H9 (cell line): ENCODE data around the gene PEX26. TPM values are rescaled to one million over a fixed set of nuclear protein-coding genes. Genes with fewer than 3 reads are reported as not detected.

ENCODE experiments used
- DNase-seq: peaks from one replicate; pipeline ENCODE4 v3.0.0-alpha.2; 2017
- H2AFZ ChIP-seq: one replicate; pipeline ENCODE4 v1.6.1; 2013; ENCODE audit warnings: mild to moderate bottlenecking, low read length, control low read depth, moderate library complexity
- H2AK5ac ChIP-seq: 2 replicates; pipeline ENCODE4 v1.6.1; 2013; ENCODE audit warnings: low read length, control low read depth, mixed read lengths; ENCODE audit not compliant: insufficient read length
- H2BK120ac ChIP-seq: one replicate; pipeline ENCODE4 v1.6.1; 2013; ENCODE audit warnings: low read depth, mild to moderate bottlenecking, low read length, control low read depth, inconsistent platforms; ENCODE audit not compliant: poor library complexity, severe bottlenecking
- H2BK12ac ChIP-seq: 2 replicates; pipeline ENCODE4 v1.6.1; 2013; ENCODE audit warnings: low read length, control low read depth, mixed read lengths, low read depth; ENCODE audit not compliant: insufficient read length
- H2BK15ac ChIP-seq: 2 replicates; pipeline ENCODE4 v1.6.1; 2013; ENCODE audit warnings: low read depth, low read length, control low read depth
- H2BK20ac ChIP-seq: one replicate; pipeline ENCODE4 v1.6.1; 2013; ENCODE audit warnings: low read depth, mild to moderate bottlenecking, low read length, control low read depth, inconsistent platforms; ENCODE audit not compliant: poor library complexity, severe bottlenecking
- H2BK5ac ChIP-seq: 2 replicates; pipeline ENCODE4 v1.6.1; 2013; ENCODE audit warnings: low read length, control low read depth, mixed read lengths; ENCODE audit not compliant: insufficient read length
- H3K14ac ChIP-seq: 2 replicates; pipeline ENCODE4 v1.6.1; 2013; ENCODE audit warnings: low read length, control low read depth; ENCODE audit not compliant: insufficient read depth
- H3K18ac ChIP-seq: 2 replicates; pipeline ENCODE4 v1.6.1; 2013; ENCODE audit warnings: low read depth, mild to moderate bottlenecking, mixed read lengths, low read length, control low read depth; ENCODE audit not compliant: insufficient read length
- H3K23ac ChIP-seq: 2 replicates; pipeline ENCODE4 v1.6.1; 2013; ENCODE audit warnings: low read length, control low read depth, mixed read lengths, low read depth; ENCODE audit not compliant: insufficient read length
- H3K23me2 ChIP-seq: 2 replicates; pipeline ENCODE4 v1.6.1; 2013; ENCODE audit warnings: low read depth, mild to moderate bottlenecking, mixed read lengths, low read length, control low read depth; ENCODE audit not compliant: insufficient read length, poor library complexity, severe bottlenecking
- H3K27ac ChIP-seq: 2 replicates; pipeline ENCODE4 v1.5.1; 2013; ENCODE audit warnings: low read length, control low read depth, mixed read lengths, low read depth; ENCODE audit not compliant: insufficient read length
- H3K27me3 ChIP-seq: 2 replicates; pipeline ENCODE4 v1.6.1; 2013; ENCODE audit warnings: low read length, control low read depth, inconsistent platforms; ENCODE audit not compliant: insufficient read depth
- H3K4ac ChIP-seq: 2 replicates; pipeline ENCODE4 v1.6.1; 2013; ENCODE audit warnings: low read depth, mild to moderate bottlenecking, control low read depth, inconsistent platforms, low read length, moderate library complexity
- H3K4me1 ChIP-seq: 2 replicates; pipeline ENCODE4 v1.6.1; 2013; ENCODE audit warnings: low read length, control low read depth, inconsistent platforms; ENCODE audit not compliant: insufficient read depth
- H3K4me2 ChIP-seq: 2 replicates; pipeline ENCODE4 v1.6.1; 2013; ENCODE audit warnings: low read length, control low read depth, mixed read lengths; ENCODE audit not compliant: insufficient read length, insufficient read depth
- H3K56ac ChIP-seq: 2 replicates; pipeline ENCODE4 v1.6.1; 2013; ENCODE audit warnings: low read depth, mild to moderate bottlenecking, mixed read lengths, low read length, control low read depth; ENCODE audit not compliant: insufficient read length
- H3K79me1 ChIP-seq: 2 replicates; pipeline ENCODE4 v1.6.1; 2013; ENCODE audit warnings: low read depth, mild to moderate bottlenecking, moderate library complexity, low read length, control low read depth, inconsistent platforms; ENCODE audit not compliant: insufficient read depth, poor library complexity, severe bottlenecking
- H3K79me2 ChIP-seq: 2 replicates; pipeline ENCODE4 v1.6.1; 2013; ENCODE audit warnings: low read length, control low read depth, inconsistent platforms; ENCODE audit not compliant: insufficient read depth
- H3K9ac ChIP-seq: 2 replicates; pipeline ENCODE4 v1.6.1; 2013; ENCODE audit warnings: low read length, control low read depth, mixed read lengths; ENCODE audit not compliant: insufficient read length; ENCODE audit errors: extremely low read depth
- H3K9me3 ChIP-seq: one replicate; pipeline ENCODE4 v1.6.1; 2013; ENCODE audit warnings: low read depth, low read length, inconsistent platforms; ENCODE audit not compliant: control insufficient read depth
- H3T11ph ChIP-seq: one replicate; pipeline ENCODE4 v1.6.1; 2013; ENCODE audit warnings: mild to moderate bottlenecking, low read length, control low read depth, inconsistent platforms
- H4K20me1 ChIP-seq: one replicate; pipeline ENCODE4 v1.6.1; 2013; ENCODE audit not compliant: control insufficient read depth, insufficient read length, insufficient read depth
- H4K5ac ChIP-seq: 2 replicates; pipeline ENCODE4 v1.6.1; 2013; ENCODE audit warnings: low read depth, mild to moderate bottlenecking, mixed read lengths, low read length, control low read depth; ENCODE audit not compliant: insufficient read length
- H4K8ac ChIP-seq: replicated peaks from 2 replicates; pipeline ENCODE4 v1.6.1; 2013; ENCODE audit warnings: low read length, control low read depth, mixed read lengths, low read depth; ENCODE audit not compliant: insufficient read length
- H4K91ac ChIP-seq: 2 replicates; pipeline ENCODE4 v1.6.1; 2013; ENCODE audit warnings: low read depth, mild to moderate bottlenecking, moderate library complexity, mixed read lengths, low read length, control low read depth; ENCODE audit not compliant: insufficient read length
- H3K27ac Mint-ChIP-seq, 3 experiments: 2 replicates in 2 of 3; 3 replicates in 1 of 3; pipeline ENCODE4 v1.8.0; 2020 to 2021; ENCODE audit warnings: mixed read lengths in 3 of 3, mild to moderate bottlenecking in 1 of 3, moderate library complexity in 1 of 3
- H3K27me3 Mint-ChIP-seq: 2 replicates; pipeline ENCODE4 v1.8.0; 2021; ENCODE audit warnings: low read depth, mild to moderate bottlenecking, moderate library complexity, mixed read lengths
- H3K36me3 Mint-ChIP-seq, 3 experiments: 2 replicates in 2 of 3; 3 replicates in 1 of 3; pipeline ENCODE4 v1.8.0; 2020 to 2021; ENCODE audit warnings: low read depth in 3 of 3, mixed read lengths in 3 of 3; ENCODE audit not compliant: insufficient read depth in 1 of 3
- H3K4me1 Mint-ChIP-seq, 2 experiments: 2 replicates each; pipeline ENCODE4 v1.8.0; 2020; ENCODE audit warnings: mixed read lengths in 2 of 2
- H3K4me3 Mint-ChIP-seq, 2 experiments: 2 replicates in 1 of 2; 3 replicates in 1 of 2; pipeline ENCODE4 v1.8.0; 2020 to 2021; ENCODE audit warnings: mild to moderate bottlenecking in 2 of 2, mixed read lengths in 2 of 2, moderate library complexity in 1 of 2
- H3K9me3 Mint-ChIP-seq, 2 experiments: 2 replicates in 1 of 2; 3 replicates in 1 of 2; pipeline ENCODE4 v1.8.0; 2020; ENCODE audit warnings: mild to moderate bottlenecking in 2 of 2, mixed read lengths in 2 of 2, moderate library complexity in 1 of 2
- CTCF ChIP-seq: fragments of 200-600 bp; sonication (generic); conservative IDR thresholded peaks from 3 replicates; pipeline ENCODE4 v1.8.0; 2021; ENCODE audit warnings: antibody characterized with exemption, mild to moderate bottlenecking
- WGBS: extraction: QIAGEN DNeasy Blood & Tissue Kit; methylation state at CpG from one replicate; pipeline ENCODE4 v1.1.7; 2013; ENCODE audit warnings: missing lambda C conversion rate, low lambda C conversion rate, mixed read lengths; ENCODE audit not compliant: insufficient read length; ENCODE audit errors: extremely low coverage; 5-methylcytosine and 5-hydroxymethylcytosine counted together
- total RNA-seq: library from RNA; stranded (reverse); gene quantifications from 2 replicates; pipeline ENCODE4 v1.2.1, GENCODE V29; 2021

Gene PEX26
- total RNA-seq, 1 experiment from 2014 or later = 35.4 TPM

GRCh38 chr22:18059094-18059417 is 18.7 kb upstream of the PEX26 start:
- Histone ChIP-seq H3K4ac (no peak overlapping the region), H2BK120ac (no peak overlapping the region), H3K18ac (no peak overlapping the region), H4K20me1 (peaks cover 3% of the 10 kb centered on the region), H3K79me2 (no peaks in the 10 kb centered on the region), H4K8ac (no peak overlapping the region), H3K9ac (no peak overlapping the region), H3K23ac (no peak overlapping the region), H3K79me1 (no peaks in the 10 kb centered on the region), H2AK5ac (no peak overlapping the region), H3T11ph (no peak overlapping the region), H3K27me3 (no peaks in the 10 kb centered on the region), H3K4me2 (no peak overlapping the region), H2BK12ac (no peak overlapping the region), H2BK5ac (no peak overlapping the region), H3K14ac (no peak overlapping the region), H3K56ac (no peak overlapping the region), H2BK20ac (no peak overlapping the region), H3K9me3 (no peaks in the 10 kb centered on the region), H2BK15ac (no peak overlapping the region), H2AFZ (no peak overlapping the region), H3K27ac (no peak overlapping the region), H4K5ac (no peak overlapping the region), H3K23me2 (no peaks in the 10 kb centered on the region), H3K4me1 (no peaks in the 10 kb centered on the region), H4K91ac (no peak overlapping the region)
- peaks cover 15% of the 10 kb centered on the region in 2 experiments for H3K4me1 Mint-ChIP-seq
- no peak overlapping the region for H3K27ac Mint-ChIP-seq
- peaks cover 19% of the 10 kb centered on the region for H3K27me3 Mint-ChIP-seq
- peaks cover 3% of the 10 kb centered on the region in 2 experiments; a peak in 3 of 5 replicates for H3K9me3 Mint-ChIP-seq
- WGBS = no CpG with 5 or more reads among the region's 5 CpGs
- no peak for TF ChIP-seq CTCF
- H3K4me3 Mint-ChIP-seq = no peak overlapping the region
- no peak for DNase-seq
- peaks cover 0 to 1% (median under 1%) of the 10 kb centered on the region in 3 experiments; a peak in 4 of 7 replicates for H3K36me3 Mint-ChIP-seq
